Activated CD8-positive, alpha-beta memory T cell treated with anti-CD3 and anti-CD28 coated beads, Interleukin-2, amount 50 U/mL, for 24 hours (primary cell): ENCODE results near the gene IL13RA2.

Experiments used
- DNase-seq: peaks from one replicate; pipeline ENCODE4 v3.0.0-alpha.2; 2020; ENCODE audit errors: extremely low read depth

Gene IL13RA2

DNA sequence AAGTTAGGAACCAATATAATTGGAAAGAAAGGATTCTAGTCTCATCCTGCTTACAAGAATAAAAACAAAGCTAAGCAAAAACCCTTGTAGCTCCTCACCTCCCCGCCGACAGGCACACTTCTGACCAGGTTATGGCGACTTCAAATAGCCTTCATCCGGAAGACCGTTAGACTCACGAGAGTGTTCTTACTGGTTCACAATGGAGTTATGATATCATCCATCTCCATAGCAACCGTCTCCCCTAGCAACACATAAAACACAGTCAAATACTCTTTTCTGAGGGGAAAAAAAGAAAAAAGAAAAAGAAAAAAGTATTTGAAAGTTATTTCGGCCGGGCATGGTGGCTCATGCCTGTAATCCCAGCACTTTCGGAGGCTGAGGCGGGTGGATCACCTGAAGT is at the start of gene IL13RA2:
TSS of gene IL13RA2 (minus strand) at position 162 of the 400 bp plus-strand sequence. CDS start 347 bp downstream, outside the sequence.
- no peak for DNase-seq

DNA sequence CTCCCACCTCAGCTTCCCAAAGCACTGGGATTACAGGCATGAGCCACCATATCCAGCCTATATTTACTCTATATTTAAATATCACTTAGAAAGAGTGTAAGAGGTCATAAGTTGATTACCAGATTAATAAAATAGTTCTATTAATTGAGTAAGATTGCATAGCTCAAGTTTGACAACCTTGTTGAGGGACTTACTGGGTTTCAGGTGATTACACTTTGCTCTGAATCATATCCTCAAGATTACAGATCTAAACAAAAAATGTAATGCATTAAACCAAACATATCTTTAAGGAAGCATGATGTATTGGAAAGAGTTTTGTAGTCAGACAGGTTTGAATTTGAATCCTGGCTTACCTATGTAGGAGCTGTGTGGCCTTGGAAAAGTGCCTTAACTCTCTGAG is 47.9 kb upstream of the IL13RA2 start:
- DNase-seq = no peak

GRCh38 chrX:115060013-115060412 is 42.6 kb upstream of the IL13RA2 start:
- DNase-seq = no peak

- no peak for DNase-seq
These were observed 40.9 kb upstream of the IL13RA2 start for GRCh38 chrX:115058276-115058675.

DNA sequence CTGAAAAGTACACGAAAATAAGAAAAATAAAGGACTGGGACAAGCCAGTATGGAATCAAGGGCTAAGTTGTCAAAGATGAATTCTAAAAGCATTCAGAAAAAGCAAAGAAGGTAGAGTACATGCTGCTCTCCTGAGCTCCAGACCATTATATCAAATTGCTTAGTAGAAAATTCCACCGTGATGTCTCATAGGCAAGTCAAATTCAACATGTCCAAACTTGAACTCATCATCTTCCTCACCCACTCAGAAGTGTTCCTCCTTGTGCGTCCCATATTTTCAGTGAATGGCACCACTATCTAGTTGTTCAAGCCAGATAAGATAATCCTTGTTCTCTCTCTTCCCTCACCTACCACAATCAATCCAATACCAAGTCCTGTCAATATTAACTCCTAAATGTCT is 37.5 kb upstream of the IL13RA2 start:
- DNase-seq = no peak

DNA sequence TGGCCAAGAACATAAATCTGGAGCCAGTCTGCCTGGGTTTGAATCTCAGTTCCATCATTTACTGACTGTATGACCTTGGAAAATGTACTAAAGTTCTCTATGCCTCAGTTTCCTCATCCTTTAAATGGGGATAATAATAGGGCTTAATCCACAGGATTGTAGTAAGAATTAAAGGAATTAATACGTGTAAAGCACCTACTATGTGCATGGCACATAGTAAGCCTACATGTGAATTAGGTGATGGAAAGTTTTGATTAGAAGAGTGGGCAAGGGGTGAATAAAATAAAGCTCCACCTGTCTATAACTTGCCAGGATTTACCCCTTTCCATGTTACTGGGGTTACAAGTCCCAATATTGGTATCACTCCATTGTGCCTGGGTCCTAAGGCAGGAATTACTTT is 35.8 kb upstream of the IL13RA2 start:
- DNase-seq = no peak

DNA sequence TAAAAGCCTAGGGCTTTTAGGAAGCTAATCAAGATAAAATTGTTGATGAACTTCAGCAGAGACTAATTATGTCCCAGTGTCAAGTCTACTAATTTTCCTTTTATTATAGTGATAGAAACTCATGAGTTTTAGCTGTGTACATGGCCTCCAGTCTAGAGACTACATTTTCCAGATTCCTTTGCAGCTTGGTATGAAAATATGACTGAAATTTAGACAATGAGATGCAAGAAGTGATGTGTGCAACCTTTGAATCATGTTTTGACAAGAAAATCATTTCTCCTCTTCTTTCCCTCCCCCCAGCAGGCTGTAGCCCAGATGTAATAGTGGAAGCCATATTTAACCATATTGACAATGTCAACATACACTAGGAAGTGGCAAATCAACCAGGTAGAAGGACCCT is 30.3 kb upstream of the IL13RA2 start:
- no peak for DNase-seq

DNA sequence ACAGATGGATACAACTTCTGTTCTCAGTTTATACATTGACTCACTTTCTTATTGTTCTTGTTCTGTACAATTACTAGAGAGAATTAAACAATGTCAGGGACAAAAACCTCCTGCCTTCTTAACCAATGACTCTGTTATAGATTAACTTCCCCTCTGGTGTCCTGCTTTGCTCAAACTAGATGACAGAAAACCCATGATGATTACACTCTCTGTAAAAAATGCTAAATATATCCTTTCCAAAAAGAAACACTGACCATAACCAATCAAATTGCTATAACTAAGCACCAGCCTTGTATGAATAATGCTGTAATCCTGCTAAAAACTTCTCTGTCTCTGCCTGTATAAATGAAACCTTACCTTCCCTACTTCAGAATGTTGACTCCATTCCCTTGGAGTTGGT is 29.8 kb upstream of the IL13RA2 start:
- no peak for DNase-seq

DNA sequence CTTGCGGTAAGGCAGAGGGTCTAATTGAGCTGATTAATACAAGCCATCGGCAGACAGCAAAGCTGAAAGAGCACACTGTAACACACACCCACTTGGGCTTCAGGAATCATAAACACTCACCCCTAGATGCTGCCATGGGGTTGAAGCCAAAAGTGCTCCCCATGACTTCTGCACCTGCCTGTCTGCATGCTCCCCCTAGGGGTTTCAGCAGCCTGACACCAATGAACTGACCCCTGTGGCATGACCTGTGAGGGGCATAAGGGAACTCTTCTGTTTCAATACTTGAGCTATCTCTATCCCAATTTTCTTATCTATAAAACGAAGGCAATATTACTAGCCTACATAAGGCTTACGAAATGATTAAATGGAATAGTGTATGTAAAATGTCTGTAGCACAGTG is 23.0 kb upstream of the IL13RA2 start:
- no peak for DNase-seq

- DNase-seq = no peak
These were observed 21.0 kb upstream of the IL13RA2 start for GRCh38 chrX:115038406-115038805.

DNA sequence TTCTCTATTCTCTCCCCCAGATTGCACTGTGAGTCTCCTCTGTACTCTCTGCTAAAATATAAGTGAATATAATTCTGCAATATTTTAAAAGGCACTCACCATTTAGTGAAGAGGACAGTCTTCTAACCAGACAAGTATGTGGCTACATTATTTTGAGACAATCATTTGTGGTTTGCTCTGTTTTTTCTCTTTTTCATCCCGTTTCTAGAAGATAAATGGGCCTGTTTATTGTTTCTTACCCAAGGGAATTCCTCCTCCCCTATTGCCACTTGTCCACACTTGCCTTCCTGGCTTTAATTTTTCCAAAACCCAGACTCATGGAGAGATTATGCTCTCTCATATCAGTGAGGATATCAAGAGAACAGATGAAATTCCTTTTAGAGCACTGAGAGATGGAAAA is 18.6 kb upstream of the IL13RA2 start:
- DNase-seq = no peak

DNA sequence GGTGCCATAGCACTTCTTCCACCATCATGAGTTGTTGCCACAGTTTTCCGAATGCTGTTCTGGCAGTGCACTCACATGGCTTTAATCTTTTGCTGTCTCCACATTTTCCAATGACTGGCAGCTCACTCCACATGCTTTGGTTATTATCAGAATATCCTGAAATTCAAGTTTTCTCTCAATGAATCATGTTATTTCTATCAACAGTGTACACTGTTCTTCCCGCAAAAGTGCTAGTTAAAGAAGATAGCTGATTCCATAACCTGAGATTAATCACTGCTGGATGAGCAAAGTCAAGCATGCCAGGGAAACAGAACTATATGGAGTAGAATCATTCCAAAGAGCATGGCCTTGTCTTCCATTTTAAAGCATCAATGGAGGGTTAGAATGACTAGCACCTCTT is 14.6 kb upstream of the IL13RA2 start:
- no peak for DNase-seq

GRCh38 chrX:115030625-115031024 is 13.2 kb upstream of the IL13RA2 start:
- no peak for DNase-seq

DNA sequence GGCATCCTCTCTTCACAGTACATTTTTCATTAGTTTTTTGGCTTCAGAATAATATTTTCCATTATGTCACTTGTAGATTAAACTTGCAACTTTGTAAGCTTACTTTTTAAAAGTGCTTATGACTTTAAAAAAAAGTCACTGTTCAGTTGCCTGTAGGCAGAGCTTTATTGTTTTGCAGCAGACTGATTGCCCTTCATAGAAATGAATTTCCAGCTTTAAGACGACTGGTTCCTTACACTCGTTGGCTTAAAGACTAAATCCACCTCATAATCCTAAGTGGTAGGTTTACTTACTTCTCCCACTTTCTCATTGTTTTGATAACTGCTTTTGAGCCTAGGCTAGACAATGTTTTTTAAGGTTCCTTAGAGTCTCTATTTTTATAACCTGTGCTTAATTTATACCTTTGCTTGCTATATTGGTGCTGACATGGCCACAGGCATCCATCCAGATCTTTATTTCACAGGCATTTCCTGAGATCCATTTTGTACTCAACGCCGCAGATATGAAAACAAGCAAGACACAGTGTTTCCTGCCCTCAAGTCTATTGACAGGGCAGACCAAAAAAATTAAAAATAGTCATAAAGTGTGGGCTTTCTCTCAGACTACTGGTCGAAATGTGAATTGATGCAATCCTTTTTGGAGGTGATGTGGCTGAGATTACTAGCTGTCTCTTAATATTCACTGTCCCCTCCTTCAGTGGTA is 12.6 kb upstream of the IL13RA2 start:
- no peak for DNase-seq

GRCh38 chrX:115029440-115029839 is 12.0 kb upstream of the IL13RA2 start:
- DNase-seq = no peak

DNA sequence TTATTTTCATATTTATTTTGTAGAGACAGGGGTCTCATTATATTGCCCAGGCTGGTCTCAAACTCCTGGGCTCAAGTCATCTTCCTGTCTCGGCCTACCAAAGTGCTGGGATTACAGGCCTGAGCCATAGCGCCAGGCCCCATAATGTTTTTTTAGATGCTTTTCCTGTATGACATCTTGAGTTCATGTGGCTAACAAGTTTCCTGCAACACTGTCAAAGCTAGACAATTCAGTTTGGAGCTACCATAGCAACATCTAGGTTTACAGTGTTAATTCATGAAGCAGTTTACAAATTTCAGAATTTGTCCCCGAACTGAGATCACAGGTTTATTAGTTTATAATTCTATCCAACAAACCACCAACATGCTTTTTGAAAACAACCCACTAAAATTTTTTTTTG is 6.4 kb upstream of the IL13RA2 start:
- no peak for DNase-seq

DNA sequence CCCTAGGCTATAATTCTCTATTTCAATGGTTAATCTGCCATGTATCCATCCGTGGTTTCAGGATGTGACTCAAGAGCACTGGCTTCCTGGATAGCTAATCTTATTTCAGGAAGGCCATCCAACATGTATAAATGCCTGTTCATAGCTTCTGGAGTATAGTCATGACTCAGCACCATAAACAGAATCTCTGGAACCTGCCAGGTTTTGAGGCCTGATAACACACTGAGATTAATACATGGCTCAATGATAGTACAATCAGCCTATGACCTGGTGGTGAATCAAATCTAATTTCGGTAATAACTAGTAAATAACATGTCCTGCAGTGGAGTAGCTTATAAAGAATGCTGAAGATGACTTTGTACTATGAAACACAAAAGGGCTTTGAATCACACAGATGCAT is 5.7 kb upstream of the IL13RA2 start:
- DNase-seq = no peak

DNA sequence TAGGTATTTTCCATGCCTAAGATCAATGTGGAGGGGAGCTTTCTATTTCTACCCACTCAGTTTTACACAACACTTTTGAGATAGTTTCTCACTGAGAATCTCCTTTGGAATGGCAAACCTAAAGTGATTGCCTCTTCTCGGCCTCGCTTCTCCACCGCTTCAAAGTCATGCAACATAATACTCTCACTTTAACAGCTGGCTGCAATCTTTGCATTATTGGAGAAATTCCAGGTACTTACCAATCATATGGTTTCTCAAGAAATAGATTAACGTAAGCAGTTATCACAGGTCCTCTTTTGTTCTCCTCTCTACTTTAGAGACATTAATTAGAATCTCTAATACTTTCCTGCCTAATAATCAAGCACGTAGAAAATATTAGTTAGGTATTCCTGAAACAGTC is 3.7 kb upstream of the IL13RA2 start:
- DNase-seq = no peak

- DNase-seq = no peak
These were observed 1.5 kb upstream of the IL13RA2 start for GRCh38 chrX:115018944-115019343.

- DNase-seq = no peak
These were observed 728 bp upstream of the IL13RA2 start for GRCh38 chrX:115018040-115018647.

GRCh38 chrX:115013705-115014104 is 3.7 kb downstream of the IL13RA2 start:
- DNase-seq = no peak

DNA sequence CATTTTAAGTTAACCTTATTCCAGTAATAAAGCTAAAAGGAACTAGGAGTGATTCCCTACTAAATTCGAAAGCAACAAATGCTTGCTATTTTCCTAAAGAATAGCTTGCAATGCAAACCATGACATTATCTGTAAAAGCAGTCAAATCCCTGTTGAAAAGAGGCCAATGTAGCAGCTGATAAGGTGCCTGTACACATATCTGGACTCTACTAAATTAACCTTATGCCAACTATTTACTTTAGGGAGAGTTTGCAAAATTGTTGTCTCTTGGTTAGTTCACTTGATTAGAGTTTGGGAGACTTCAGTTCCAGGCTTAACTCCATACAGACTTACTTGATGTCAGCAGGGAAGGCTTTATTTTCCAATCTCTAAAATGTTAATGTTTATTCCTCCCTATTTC is 6.0 kb downstream of the IL13RA2 start:
- DNase-seq = no peak

- DNase-seq = no peak
These were observed 17.5 kb downstream of the IL13RA2 start for GRCh38 chrX:114999906-115000305.

DNA sequence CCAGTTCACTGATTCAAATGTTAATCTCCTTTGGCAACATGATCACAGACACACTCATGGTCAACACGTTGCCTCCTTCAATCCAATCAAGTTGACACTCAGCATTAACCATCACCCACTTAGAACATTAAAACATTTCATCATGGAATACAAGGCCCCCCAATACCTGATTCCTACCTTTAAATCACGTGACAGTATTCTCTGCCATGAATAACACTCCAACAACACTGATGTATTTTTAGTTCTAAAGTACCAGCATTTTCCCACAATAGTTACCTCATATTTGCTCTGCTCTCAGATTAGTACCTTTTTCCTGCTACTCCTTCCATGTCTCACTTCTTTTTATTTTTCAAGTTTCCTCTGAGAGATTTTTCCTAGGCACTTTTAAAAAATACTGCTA is 19.6 kb downstream of the IL13RA2 start:
- DNase-seq = no peak
